Stimulated activated naive CD8-positive, alpha-beta T cell treated with anti-CD3 and anti-CD28 coated beads, Interleukin-15, Interleukin-2, amounts not matched to agents 100 U/mL and 50 U/mL, for 24 hours (primary cell): ENCODE results near the gene CCDC32.
"Not testable (repeated sequence)": the region's sequence is repeated elsewhere in the genome, so short reads cannot be mapped to it uniquely, and the experiment has no call there.

Source experiments
- ATAC-seq: fragments of 150-1000 bp; cut with Tn5 transposase; one replicate; pipeline ENCODE4 v1.10.0; 2021
- DNase-seq: peaks from one replicate; pipeline ENCODE4 v3.0.0; 2021

The CCDC32 gene, protein sequence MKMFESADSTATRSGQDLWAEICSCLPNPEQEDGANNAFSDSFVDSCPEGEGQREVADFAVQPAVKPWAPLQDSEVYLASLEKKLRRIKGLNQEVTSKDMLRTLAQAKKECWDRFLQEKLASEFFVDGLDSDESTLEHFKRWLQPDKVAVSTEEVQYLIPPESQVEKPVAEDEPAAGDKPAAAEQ

DNA sequence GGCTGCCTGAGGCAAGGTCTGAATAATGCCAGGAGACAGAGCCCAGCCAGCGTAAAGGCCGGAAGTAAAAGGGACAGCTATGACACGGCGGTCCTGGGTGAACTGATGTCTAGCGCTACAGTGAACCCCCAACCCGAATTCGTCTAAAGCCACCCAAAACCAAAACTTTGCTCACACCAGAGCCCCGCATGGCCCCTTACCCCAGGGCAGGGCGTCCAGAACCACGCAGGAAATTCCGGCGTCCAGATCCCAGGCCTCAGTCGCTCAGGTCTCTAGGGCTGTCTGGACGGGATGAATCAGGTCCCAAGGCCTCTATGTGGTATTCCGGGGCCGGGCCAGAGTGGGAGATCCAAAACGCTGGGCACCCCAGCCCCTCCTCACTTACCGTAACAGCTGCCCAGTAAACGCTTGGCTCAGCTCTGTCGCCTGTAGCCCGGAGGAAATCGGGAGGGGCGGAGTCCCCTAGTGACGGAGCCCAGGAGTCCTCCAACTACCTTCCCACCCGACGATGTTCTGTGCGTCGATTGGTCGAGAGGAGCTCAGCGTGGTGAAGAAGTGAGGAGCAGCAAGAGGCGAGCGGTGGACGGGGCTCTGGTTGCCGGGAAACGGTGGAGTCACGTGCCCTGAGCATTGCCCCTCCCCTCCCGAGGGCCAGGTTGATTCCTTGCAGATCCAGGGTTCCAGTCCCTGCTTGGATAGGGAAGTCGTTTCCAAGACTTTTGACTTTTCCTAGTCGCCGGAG, at the start of gene CCDC32:
Gene CCDC32 (minus strand): TSS at position 452 of the 742 bp plus-strand sequence. CDS start 2,027 bp downstream, outside the sequence.
- DNase-seq (peak; percentile 93), ATAC-seq (peak; percentile 97)

DNA sequence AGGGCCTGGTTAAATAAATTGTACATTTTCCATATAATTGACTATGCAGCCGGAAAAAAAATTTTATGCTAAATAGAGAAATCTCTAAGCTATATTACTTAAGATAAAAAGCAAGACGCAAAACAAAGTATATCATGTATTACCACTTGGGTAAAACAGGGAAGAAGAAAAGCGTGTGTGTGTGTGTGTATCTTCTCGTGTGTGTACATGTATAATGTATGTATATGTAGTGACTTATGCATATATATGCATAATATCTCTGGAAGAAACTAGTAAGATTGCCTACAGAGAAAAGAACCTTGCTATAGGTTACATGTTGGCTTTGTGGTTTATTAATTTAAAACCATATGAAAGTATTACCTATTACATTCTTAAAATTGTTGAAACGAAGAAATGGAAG, 48.2 kb upstream of the CCDC32 start:
- ATAC-seq (no peak), DNase-seq (no peak)

DNA sequence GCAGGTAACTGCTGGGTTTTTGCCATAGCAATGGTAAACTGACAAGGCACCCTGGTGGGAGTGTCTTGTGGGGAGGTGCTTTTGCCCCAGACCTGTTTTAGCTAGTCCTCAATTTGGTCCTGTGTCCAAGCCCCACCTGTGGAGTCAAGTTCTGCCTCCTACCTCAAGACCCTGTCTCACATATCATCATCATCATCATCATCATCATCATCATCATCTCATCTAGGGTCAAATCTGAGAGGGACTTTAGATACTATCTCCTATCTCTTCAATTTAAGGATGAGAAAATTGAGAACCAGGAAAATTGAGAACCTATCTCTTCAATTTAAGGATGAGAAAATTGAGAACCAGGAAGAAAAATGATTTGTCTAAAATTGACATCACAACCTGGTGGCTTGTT, 39.1 kb upstream of the CCDC32 start:
- ATAC-seq (no peak), DNase-seq (no peak)

DNA sequence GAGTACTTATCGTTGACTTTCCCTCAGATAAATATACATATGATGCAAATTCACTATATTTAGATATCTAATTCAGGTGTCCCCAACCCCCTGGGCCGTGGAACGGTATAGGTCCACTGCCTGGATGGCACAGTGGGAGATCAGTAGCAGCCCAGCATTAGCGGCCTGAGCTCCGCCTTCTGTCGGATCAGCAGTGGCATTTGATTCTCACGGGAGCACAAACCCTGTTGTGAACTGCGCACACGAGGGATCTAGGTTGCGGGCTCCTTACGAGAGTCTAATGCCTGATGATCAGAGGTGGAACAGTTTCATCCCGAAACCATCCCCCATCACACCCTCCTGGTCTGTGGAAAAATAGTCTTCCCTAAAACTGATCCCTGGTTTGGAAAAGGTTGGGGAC, 36.1 kb upstream of the CCDC32 start:
- no peak for ATAC-seq
- DNase-seq = no peak

DNA sequence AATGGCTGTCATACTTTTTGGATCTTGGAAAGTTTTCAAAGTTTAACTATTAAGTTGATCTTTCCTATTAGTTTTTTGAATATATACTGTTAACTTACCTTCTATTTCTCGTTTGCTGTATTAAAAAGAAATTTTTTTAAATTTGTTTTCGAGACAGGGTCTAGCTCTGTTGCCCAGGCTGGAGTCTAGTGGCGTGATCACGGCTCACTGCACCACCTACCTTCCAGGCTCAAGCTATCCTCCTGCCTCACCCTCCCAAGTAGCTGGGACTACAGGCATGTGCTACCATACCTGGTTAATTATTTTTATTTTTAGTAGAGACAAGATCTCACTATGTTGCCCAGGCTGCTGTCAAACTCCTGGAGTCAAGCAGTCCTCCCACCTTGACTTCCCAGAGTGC, 33.8 kb upstream of the CCDC32 start:
- no peak for ATAC-seq

DNA sequence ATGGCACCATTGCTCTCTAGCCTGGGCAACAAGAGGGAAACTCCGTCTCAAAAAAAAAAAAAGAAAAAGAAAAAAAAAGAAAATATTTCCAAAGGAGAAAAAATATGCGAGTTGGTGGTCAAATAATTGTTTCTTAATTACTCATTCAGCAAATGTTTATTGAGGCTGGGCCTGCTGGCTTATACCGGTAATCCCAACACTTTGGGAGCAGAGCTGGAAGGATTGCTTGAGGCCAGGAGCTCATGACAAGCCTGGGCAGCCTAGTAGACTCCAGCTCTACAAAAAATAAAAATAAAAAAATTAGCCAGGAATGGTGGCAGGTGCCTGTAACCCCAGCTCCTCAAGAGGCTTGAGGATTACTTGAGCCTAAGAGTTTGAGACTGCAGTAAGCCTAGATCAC, 33.3 kb upstream of the CCDC32 start:
- no peak for DNase-seq
- ATAC-seq = no peak

More for the DNA sequence above, 33.8 kb upstream of the CCDC32 start:
- no peak for DNase-seq

DNA sequence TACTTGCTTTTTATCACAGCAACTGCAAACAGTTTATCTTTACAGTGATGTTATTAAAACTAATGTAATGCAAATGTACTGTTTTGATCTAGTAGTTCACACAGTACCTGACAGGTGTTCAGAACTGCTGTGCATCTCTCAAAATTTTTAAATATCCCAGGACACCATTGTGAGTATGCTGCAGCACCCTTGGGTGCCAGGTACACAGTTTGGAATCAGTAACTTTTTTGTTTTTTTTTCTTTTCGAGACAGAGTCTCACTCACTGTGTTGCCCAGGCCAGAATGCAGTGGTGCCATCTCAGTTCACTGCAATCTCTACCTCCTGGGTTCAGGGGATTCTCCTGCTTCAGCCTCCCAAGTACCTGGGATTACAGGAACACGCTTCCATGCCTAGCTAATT, 32.2 kb upstream of the CCDC32 start:
- DNase-seq (no peak), ATAC-seq (no peak)

DNA sequence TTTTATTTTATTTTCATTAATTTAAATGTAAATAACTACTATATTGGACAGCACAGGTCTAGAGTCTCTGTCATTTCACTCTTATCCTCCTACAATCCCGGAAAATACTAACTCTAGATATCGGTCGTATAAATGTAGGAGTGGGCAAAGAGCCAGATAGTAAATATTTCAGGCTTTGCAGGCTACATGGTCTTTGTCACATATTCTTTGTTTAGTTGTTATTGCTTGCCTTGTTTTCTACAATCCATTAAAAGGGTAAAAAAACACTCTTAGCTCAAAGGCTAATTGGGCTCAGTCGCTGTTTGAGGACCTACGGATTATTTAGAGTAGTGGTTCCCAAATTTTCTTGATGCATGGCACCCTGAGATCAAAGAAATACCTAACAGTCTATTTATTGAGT, 30.9 kb upstream of the CCDC32 start:
- ATAC-seq (no peak), DNase-seq (no peak)

DNA sequence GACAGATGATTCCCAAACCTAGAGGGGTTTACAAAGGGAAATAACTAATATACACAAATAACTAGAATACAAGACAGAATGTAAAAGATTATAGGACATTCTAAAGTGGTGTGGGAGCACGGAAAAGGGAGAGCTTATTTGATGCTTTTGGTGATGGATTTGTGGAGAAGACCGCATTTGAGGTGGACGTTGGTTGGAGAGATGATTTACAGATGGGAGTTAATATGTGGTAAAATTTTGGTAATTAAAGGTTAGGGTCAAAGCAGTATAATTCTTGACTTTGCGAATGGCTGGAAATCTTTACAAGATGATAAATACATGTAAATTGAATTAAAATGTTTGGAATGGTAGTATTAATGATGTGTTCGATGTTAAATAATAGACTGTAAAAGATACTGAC, 30.4 kb upstream of the CCDC32 start:
- DNase-seq (no peak), ATAC-seq (no peak)

DNA sequence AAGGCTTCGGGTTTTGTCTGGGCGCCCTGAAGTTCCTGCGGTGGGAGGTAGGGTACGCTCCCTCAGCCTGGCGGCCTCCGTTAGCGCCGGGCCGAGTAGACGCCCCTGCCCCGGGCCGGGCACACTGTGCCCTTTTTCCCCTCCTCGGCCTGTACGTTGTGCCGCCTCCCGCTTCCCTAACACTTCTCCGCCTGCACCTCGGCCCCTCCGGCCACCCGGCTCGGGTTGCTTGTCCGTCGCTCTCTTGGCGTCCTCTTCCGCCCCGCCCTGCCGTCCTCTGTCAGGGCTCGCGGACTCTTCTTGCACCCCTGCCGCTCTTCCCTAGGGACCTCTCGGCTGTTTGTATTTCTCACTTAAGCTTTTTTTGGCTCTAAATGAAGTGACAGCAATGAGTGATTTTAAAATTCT, 29.6 kb upstream of the CCDC32 start:
- ATAC-seq = peak; percentile 55
- DNase-seq = no peak

DNA sequence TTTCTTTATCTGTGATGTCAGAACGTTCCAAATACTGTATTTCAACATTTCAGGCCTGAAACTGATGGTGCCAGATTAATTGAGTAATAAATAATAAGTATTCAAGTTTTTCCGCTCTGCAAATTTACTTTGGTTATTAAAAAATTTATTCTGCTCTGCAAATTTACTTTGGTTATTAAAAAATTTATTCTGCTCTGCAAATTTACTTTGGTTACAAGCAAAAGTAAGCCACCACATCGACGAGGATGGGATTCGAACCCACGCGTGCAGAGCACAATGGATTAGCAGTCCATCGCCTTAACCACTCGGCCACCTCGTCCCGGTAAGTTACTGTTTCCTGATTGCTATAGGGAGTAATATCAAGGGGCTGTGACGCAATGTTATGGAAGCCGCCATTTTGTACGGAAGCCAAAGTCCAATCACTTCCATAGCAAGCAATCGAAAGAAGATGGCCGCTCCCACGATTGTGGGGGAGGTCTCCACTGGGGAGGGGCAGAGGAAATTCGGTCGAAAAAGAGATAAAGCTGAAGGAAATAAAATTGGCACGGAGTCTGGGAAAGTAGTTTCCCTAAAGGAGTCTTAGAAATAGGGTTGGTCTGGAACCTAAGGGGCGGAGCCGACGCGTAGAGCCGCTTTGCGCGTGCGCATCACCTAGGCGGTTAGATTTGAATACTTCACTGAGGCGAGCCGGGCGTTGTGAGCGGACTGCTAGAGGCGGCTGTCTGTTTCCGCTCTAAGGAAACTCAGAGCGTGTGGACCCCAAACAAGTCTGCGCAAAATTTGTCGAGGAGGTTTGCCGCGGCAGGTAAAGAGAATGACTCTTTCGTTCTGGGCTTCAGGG, 29.0 kb upstream of the CCDC32 start, which contains the start of gene KNL1:
Gene KNL1 (plus strand): TSS at position 662 of the 841 bp plus-strand sequence. CDS start 8,683 bp downstream, outside the sequence.
- ATAC-seq = peak; percentile 84
- DNase-seq = peak; percentile 90

DNA sequence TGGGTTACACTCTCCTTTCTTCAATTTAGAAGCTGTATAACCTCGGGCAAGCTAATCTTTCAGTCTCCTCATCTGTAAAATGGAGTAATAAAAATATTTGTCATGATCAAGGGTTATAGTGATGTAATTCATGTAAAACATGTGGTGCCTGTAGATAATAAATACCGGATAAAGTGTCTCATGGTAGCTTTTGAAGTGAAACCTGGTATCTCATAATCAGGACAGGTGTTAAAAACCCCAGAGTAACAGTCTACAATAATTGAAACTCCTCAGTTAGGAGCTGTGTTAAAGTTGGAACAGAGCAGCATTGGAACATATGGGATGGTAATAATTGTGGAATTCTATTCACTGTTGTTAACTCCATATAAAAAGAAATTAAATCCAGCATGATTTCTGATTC, 28.3 kb upstream of the CCDC32 start:
- DNase-seq (no peak), ATAC-seq (no peak)

DNA sequence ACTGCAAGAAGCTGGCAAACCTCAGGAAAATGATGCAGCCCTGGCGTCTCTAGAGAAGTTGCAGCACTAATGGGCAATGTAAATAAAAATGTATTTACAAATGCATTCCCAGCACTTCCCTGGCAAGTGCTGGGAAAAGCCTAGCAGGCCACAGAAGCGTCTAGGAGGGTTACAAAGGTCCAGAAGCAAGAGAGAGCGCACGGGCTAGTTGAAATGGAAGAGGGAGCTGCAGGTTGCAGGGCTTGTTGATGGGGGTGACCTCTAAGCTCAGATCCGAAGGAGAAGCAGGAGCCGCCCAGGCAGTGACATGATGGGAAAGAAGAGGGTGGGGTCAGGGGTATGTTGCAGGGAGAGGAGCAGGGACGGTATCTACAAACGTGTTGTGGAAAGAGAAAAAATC, 26.5 kb upstream of the CCDC32 start:
- ATAC-seq (no peak), DNase-seq (peak; percentile 9)

DNA sequence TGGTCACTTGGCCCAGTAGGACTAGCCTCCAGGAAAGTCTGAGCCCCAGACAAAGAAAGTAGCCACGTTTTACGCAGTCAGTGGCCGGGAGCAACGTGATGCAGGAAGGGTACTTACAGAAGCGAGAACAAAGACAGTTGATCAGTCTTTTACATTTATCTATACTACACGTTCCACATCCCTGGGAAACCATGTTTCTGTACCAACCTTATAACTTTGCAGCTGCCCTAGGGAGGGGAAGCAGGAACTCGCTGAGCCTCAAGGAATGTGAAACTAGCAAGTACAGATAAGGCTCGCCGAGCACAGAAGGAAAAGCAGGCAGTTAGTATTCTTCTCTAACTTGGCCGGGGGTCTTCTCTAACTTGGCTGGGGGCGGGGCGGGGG, 25.8 kb upstream of the CCDC32 start:
- DNase-seq (no peak), ATAC-seq (no peak)

DNA sequence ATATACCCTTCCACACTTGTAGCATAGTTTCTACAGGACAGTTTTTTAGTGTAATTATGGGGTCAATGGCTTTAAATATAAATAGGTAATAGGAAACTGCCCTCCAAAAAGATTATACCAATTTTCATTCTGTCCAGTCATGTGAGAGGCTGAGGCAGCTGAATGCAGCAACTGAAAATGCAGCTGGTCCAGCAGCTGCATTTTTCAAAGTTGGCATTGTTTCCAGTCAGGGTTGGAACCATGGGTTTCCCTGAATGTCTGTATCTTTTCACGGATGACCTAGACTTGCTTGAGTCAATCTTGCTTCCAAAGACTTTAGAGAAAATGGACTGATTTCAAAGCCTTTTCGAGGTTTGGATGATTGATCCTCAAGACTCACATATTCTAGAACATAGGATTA, 19.3 kb upstream of the CCDC32 start:
- ATAC-seq (no peak), DNase-seq (no peak)

DNA sequence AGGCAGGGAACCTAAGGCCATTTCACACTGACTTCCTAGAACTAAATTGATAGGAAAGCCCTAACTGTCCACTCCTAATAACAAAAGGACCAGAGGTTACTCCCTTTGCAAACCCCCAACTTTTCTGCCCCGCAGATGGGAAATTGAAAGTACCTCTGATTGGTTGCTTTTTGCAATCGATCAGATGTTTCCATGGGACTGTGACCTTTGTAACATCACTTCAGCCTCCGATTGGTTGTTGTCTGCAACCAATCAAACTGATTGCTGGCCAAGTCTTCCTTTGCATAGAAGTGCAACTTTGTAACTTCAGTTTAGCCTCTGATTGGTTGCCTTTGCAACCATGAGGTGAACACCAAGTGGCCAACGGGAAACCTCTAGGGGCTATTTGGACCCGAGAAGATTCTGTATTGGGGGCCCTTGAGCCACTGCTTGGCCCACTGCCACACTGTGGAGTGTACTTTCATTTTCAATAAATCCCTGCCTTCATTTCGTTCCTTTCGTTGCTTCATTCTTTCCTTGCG, 17.9 kb upstream of the CCDC32 start:
- ATAC-seq (peak; percentile 28), DNase-seq (no peak)

DNA sequence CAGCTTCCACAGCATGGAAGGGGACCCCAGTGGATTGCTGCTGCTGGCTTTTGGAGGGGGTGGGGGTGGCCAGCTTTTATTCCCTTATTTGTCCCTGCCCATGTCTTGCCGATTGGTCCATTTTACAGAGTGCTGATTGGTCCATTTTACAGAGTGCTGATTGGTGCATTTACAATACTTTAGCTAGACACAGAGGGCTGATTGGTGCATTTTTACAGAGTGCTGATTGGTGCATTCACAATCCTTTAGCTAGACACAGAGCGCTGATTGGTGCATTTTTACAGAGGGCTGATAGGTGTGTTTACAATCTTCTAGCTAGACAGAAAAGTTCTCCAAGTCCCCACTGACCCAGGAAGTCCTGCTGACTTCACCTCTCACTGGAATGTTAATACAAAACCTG, 17.0 kb upstream of the CCDC32 start:
- ATAC-seq, DNase-seq: not testable (repeated sequence)

DNA sequence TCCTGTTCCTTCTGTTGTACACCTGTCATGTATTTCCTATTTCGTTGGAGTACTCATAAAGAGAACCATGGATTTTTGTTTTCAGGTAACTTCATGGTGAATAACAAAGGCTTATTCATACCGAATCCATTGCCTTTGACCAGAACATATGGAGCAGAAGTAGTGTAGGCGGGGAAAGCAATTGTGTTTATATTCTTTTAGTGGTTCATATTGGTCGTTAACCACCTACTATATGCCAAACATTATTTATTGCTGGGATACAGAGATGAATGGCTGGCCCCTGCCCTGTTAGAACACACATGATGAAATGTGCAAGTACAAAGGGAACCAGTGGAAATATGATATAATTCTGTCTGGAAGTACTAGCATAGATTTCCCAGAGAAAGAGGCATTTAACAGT, 14.1 kb upstream of the CCDC32 start:
- no peak for DNase-seq
- ATAC-seq = no peak

DNA sequence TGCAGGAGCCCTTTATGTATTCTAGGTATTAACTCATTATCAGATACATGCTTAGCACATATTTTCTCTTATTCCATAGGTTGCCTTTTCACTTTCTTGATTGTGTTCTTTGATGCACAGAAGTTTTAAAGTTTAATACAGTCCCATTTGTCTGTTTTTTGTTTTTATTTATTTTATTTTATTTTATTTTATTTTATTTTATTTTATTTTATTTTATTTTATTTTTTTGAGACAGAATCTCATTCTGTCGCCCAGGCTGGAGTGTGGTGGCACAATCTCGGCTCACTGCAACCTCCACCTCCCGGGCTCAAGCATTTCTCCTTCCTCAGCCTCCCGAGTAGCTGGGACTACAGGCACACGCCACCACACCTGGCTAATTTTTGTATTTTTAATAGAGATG, 12.1 kb upstream of the CCDC32 start:
- ATAC-seq, DNase-seq: not testable (repeated sequence)

DNA sequence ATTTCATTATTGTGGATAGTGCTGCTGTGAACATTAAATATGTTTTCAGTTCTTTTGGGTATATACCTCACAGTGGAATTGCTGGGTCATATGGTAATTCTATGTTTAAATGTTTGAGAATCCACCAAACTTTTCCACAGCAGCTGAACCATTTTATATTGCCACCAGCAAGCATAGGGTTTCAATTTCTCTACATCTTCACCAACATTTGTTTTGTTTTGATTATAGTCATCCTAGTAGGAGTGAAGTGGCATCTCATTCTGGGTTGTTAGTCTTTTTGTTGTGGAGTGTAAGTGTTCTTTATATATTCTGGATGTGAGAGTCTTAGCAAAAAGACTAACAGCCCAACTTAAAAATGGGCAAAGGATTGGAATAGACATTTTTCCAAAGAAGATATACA, 10.3 kb upstream of the CCDC32 start:
- ATAC-seq = peak; percentile 19

DNA sequence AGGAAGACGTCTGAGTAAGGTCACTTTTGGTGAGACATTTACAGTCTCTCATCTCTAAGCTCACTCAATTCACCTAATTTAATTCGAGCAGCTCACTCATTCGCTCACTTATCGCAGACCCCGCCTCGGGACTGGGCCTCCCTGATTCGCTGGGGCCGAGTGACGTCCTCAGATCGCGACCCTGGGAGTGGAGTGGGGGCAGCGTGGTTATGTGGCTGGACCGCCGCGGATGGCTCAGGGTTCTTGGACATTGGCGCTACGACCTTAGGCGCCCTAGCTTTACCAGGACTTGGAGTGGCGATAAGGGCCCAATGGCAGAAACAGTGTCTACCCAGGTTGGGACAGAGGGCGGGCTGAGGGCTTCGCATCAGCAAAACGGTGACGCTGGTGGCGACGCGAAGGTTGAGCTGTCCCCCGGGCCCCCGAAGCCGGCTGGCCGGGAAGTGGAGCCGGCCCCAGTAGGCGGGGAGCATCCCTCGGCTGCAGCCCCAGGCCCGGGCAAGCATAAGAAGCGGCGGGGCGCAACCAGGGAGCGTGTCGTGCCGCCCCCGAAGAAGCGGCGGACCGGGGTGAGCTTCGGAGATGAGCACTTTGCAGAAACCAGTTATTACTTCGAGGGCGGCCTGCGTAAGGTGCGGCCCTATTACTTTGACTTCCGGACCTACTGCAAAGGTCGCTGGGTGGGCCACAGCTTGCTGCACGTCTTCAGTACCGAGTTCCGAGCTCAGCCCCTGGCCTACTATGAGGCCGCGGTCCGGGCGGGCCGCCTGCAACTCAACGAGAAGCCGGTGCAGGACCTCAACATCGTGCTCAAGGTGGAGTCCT, 4.5 kb upstream of the CCDC32 start, which contains the start of gene RPUSD2:
Gene RPUSD2 (plus strand): TSS at position 171 of the 825 bp plus-strand sequence. CDS start 39 bp downstream, at position 210.
- ATAC-seq (peak; percentile 74), DNase-seq (peak; percentile 97)

More for the DNA sequence above, 10.3 kb upstream of the CCDC32 start:
- no peak for DNase-seq

DNA sequence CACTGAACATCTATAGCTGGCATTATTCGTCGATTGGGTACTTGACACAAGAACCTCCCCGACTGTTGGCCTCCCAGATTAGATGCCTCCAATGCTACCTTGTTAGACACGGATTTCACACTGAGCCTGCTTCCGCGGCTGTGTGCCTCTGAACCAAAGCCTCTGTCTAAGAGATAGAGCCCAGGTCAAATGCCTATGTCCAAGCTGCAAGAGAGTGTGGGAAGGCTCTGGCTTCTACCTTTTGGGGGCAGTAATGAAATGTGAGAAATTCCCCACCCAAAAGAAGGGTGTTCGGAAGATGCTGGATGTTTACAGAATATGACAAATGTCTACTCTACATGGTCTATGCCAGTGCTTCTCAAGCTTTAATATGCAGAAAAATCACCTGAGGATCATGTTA, 2.3 kb upstream of the CCDC32 start:
- ATAC-seq (no peak), DNase-seq (no peak)
